CD14-positive monocyte (primary cell): ENCODE data around the gene OPRM1. TPM values are rescaled to one million over a fixed set of nuclear protein-coding genes. Genes with fewer than 3 reads are reported as not detected.

Experiments used
- DNase-seq, 3 donors: peaks; one replicate each; pipeline ENCODE4 v3.0.0-alpha.2; 2011 to 2022
- H2AFZ ChIP-seq: 2 replicates; pipeline ENCODE4 v1.6.0; 2012; ENCODE audit warnings: mild to moderate bottlenecking, low read depth, low read length, inconsistent platforms; ENCODE audit not compliant: insufficient read depth, poor library complexity, severe bottlenecking
- H3K27ac ChIP-seq, 2 donors: 1 replicate in 1 of 2; 2 replicates in 1 of 2; pipeline ENCODE4 v1.5.1; 2012 to 2013; ENCODE audit warnings: low read length in 2 of 2, control low read depth in 1 of 2, inconsistent platforms in 1 of 2, low read depth in 1 of 2, mild to moderate bottlenecking in 1 of 2
- H3K27me3 ChIP-seq, 2 donors: one replicate each; pipeline versions ENCODE4 v1.6.0 to v1.6.1; 2011 to 2013; ENCODE audit warnings: low read length in 2 of 2; ENCODE audit not compliant: control insufficient read depth in 2 of 2, insufficient read depth in 2 of 2
- H3K36me3 ChIP-seq, 2 donors: replicated peaks in 1 of 2; 1 replicate in 1 of 2; 2 replicates in 1 of 2; pipeline versions ENCODE4 v1.5.1 to v1.6.1; 2012 to 2013; ENCODE audit warnings: low read length in 2 of 2, control low read depth in 1 of 2, inconsistent platforms in 1 of 2, mild to moderate bottlenecking in 1 of 2; ENCODE audit not compliant: insufficient read depth in 2 of 2, control insufficient read depth in 1 of 2
- H3K4me1 ChIP-seq, 2 donors: 1 replicate in 1 of 2; 2 replicates in 1 of 2; pipeline versions ENCODE4 v1.5.1 to v1.6.1; 2012 to 2013; ENCODE audit warnings: low read length in 2 of 2, control low read depth in 1 of 2, inconsistent platforms in 1 of 2, mild to moderate bottlenecking in 1 of 2, moderate library complexity in 1 of 2; ENCODE audit not compliant: insufficient read depth in 2 of 2, control insufficient read depth in 1 of 2
- H3K4me2 ChIP-seq: replicated peaks from 2 replicates; pipeline ENCODE3; 2012; ENCODE audit warnings: low read length, moderate library complexity, mild to moderate bottlenecking; ENCODE audit not compliant: poor library complexity, severe bottlenecking; ENCODE audit errors: extremely low read depth
- H3K4me3 ChIP-seq, 3 experiments: fragments of 200-600 bp in 1 of 3; sonication (generic) in 1 of 3; replicated peaks in 1 of 3; 1 replicate in 2 of 3; 2 replicates in 1 of 3; pipeline ENCODE4 v1.5.1; 2011 to 2013; ENCODE audit warnings: low read length in 3 of 3, mild to moderate bottlenecking in 3 of 3, control low read depth in 2 of 3, low read depth in 2 of 3, inconsistent platforms in 1 of 3, moderate library complexity in 1 of 3
- H3K79me2 ChIP-seq: 2 replicates; pipeline ENCODE4 v1.6.0; 2012; ENCODE audit warnings: mild to moderate bottlenecking, control low read depth, inconsistent platforms, low read length, moderate library complexity; ENCODE audit not compliant: insufficient read depth
- H3K9ac ChIP-seq: 2 replicates; pipeline ENCODE4 v1.6.0; 2017; ENCODE audit warnings: low read length, mild to moderate bottlenecking; ENCODE audit not compliant: insufficient read depth, poor library complexity, severe bottlenecking
- H3K9me3 ChIP-seq, 2 donors: replicated peaks in 1 of 2; 1 replicate in 1 of 2; 2 replicates in 1 of 2; pipeline versions ENCODE4 v1.5.1 to v1.6.1; 2012 to 2013; ENCODE audit warnings: low read length in 2 of 2, control low read depth in 1 of 2; ENCODE audit not compliant: control insufficient read depth in 1 of 2, insufficient read depth in 1 of 2
- H4K20me1 ChIP-seq: 2 replicates; pipeline ENCODE4 v1.6.0; 2012; ENCODE audit warnings: mild to moderate bottlenecking, low read length, control low read depth, moderate library complexity; ENCODE audit not compliant: insufficient read depth
- H3K27ac Mint-ChIP-seq, 7 donors: one replicate each; pipeline ENCODE4 v1.8.0; 2020; ENCODE audit warnings: mild to moderate bottlenecking in 7 of 7, mixed read lengths in 7 of 7, moderate library complexity in 6 of 7, inconsistent platforms in 2 of 7
- H3K27me3 Mint-ChIP-seq, 3 donors: one replicate each; pipeline ENCODE4 v1.8.0; 2021 to 2022; ENCODE audit warnings: low read depth in 3 of 3, mild to moderate bottlenecking in 3 of 3, mixed read lengths in 3 of 3, moderate library complexity in 3 of 3, inconsistent platforms in 1 of 3
- H3K36me3 Mint-ChIP-seq, 2 donors: one replicate each; pipeline ENCODE4 v1.8.0; 2020; ENCODE audit warnings: mixed read lengths in 2 of 2, inconsistent platforms in 1 of 2, mild to moderate bottlenecking in 1 of 2
- H3K4me1 Mint-ChIP-seq: one replicate; pipeline ENCODE4 v1.8.0; 2020; ENCODE audit warnings: mild to moderate bottlenecking, mixed read lengths
- H3K4me3 Mint-ChIP-seq, 2 donors: one replicate each; pipeline ENCODE4 v1.8.0; 2020; ENCODE audit warnings: mild to moderate bottlenecking in 2 of 2, mixed read lengths in 2 of 2, moderate library complexity in 1 of 2
- H3K9me3 Mint-ChIP-seq, 7 donors: one replicate each; pipeline ENCODE4 v1.8.0; 2020 to 2022; ENCODE audit warnings: mixed read lengths in 7 of 7, mild to moderate bottlenecking in 6 of 7, moderate library complexity in 6 of 7, inconsistent platforms in 2 of 7
- CTCF ChIP-seq: fragments of 200-600 bp; IDR thresholded peaks from one replicate; pipeline ENCODE4 v1.8.0; 2022; ENCODE audit warnings: antibody characterized with exemption, mild to moderate bottlenecking
- WGBS: methylation state at CpG from one replicate; pipeline ENCODE4 v1.1.5; 2013; ENCODE audit warnings: missing lambda C conversion rate; ENCODE audit not compliant: insufficient coverage; 5-methylcytosine and 5-hydroxymethylcytosine counted together
- intact Hi-C, 2 donors: fragments of 100-400 bp; cut with micrococcal nuclease; formaldehyde crosslinking; loops; one replicate each; pipeline versions ENCODE4 v1.15.0 to v1.15.1; 2023
- polyA plus RNA-seq, 3 donors: library from polyadenylated mRNA; depleted of rRNA in 1 of 3; unstranded in 2 of 3; stranded (reverse) in 1 of 3; fragments of 300-500 nt in 2 of 3; fragments of >200 nt in 1 of 3; fragmentation: Illumina TruSeq in 2 of 3; gene quantifications; 1 replicate in 2 of 3; 2 replicates in 1 of 3; pipeline ENCODE4 v1.2.3, GENCODE V29; 2012 to 2021

OPRM1 gene
- polyA plus RNA-seq, 3 donors: not detected

- WGBS: no CpG with 5 or more reads among the region's 5 CpGs
- intact Hi-C loops: no loop called here
- peaks cover 23 to 38% of the 10 kb centered on the region in 2 donors for H3K36me3 ChIP-seq
- Mint-ChIP-seq H3K27ac (no peak overlapping the region), H3K27me3 (no peaks in the 10 kb centered on the region), H3K4me3 (no peak overlapping the region), H3K36me3 (peaks cover 41 to 64% of the 10 kb centered on the region in 2 donors), H3K4me1 (peaks cover 9% of the 10 kb centered on the region), H3K9me3 (peaks cover 6 to 16% (median 13%) of the 10 kb centered on the region in 7 donors)
- no peak for TF ChIP-seq CTCF
- H3K27me3 ChIP-seq: no peaks in the 10 kb centered on the region
- H3K9me3 ChIP-seq: no peaks in the 10 kb centered on the region
- H3K27ac ChIP-seq: no peak overlapping the region
- H3K79me2 ChIP-seq: peaks cover 14% of the 10 kb centered on the region
- no peaks in the 10 kb centered on the region for H3K4me1 ChIP-seq
- H3K9ac ChIP-seq: no peak overlapping the region
- peaks cover 6% of the 10 kb centered on the region for H4K20me1 ChIP-seq
- no peak for DNase-seq
- H3K4me2 ChIP-seq: no peak overlapping the region
- H3K4me3 ChIP-seq: no peak overlapping the region
- no peak overlapping the region for H2AFZ ChIP-seq
Measured at GRCh38 chr6:154179434-154179833, 140.4 kb downstream of the OPRM1 start.

GRCh38 chr6:154187203-154187602 lies 148.2 kb downstream of the OPRM1 start:
- Mint-ChIP-seq H3K9me3 (peaks cover 0 to 2% (median 0%) of the 10 kb centered on the region in 7 donors), H3K36me3 (peaks cover 66 to 73% of the 10 kb centered on the region in 2 donors), H3K27ac (peak overlapping the region in 2 of 7 donors; percentile 55 to 63), H3K4me3 (no peak overlapping the region), H3K4me1 (no peaks in the 10 kb centered on the region), H3K27me3 (peaks cover 0 to 1% (median 0%) of the 10 kb centered on the region in 3 donors)
- no peaks in the 10 kb centered on the region for H3K9me3 ChIP-seq
- H3K79me2 ChIP-seq: peaks cover 25% of the 10 kb centered on the region
- H3K27ac ChIP-seq: no peak overlapping the region
- WGBS: no CpG with 5 or more reads among the region's 3 CpGs
- no peaks in the 10 kb centered on the region for H3K27me3 ChIP-seq
- intact Hi-C loops: no loop called here
- no peaks in the 10 kb centered on the region for H3K4me1 ChIP-seq
- no peak overlapping the region for H3K9ac ChIP-seq
- H3K36me3 ChIP-seq: peaks cover 51 to 89% of the 10 kb centered on the region in 2 donors
- H4K20me1 ChIP-seq: peaks cover 60% of the 10 kb centered on the region
- H2AFZ ChIP-seq: no peak overlapping the region
- H3K4me3 ChIP-seq: no peak overlapping the region
- TF ChIP-seq CTCF: no peak
- no peak for DNase-seq
- no peak overlapping the region for H3K4me2 ChIP-seq
